AG09309 (cell line): ENCODE measurements around the gene TBC1D4.

ENCODE experiments used
- DNase-seq: peaks from one replicate; pipeline ENCODE4 v3.0.0-alpha.2; 2010; ENCODE audit warnings: low read depth
- H3K4me3 ChIP-seq: 2 replicates; pipeline ENCODE4 v1.5.1; 2011; ENCODE audit warnings: mild to moderate bottlenecking, low read depth, low read length, moderate library complexity; ENCODE audit not compliant: control insufficient read depth
- TF ChIP-seq, protein P1 (sequence below): IDR thresholded peaks from 2 replicates; pipeline ENCODE4 v1.5.1; 2011; ENCODE audit warnings: mild to moderate bottlenecking, low read depth, low read length, inconsistent platforms; ENCODE audit not compliant: insufficient read depth, control insufficient read depth; ENCODE audit errors: missing control alignments

Gene TBC1D4

GRCh38 chr13:75422028-75422427, 59.9 kb downstream of the TBC1D4 start:
- no peak for DNase-seq
- TF ChIP-seq, protein P1, sequence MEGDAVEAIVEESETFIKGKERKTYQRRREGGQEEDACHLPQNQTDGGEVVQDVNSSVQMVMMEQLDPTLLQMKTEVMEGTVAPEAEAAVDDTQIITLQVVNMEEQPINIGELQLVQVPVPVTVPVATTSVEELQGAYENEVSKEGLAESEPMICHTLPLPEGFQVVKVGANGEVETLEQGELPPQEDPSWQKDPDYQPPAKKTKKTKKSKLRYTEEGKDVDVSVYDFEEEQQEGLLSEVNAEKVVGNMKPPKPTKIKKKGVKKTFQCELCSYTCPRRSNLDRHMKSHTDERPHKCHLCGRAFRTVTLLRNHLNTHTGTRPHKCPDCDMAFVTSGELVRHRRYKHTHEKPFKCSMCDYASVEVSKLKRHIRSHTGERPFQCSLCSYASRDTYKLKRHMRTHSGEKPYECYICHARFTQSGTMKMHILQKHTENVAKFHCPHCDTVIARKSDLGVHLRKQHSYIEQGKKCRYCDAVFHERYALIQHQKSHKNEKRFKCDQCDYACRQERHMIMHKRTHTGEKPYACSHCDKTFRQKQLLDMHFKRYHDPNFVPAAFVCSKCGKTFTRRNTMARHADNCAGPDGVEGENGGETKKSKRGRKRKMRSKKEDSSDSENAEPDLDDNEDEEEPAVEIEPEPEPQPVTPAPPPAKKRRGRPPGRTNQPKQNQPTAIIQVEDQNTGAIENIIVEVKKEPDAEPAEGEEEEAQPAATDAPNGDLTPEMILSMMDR = no peak
- no peak overlapping the region for H3K4me3 ChIP-seq

GRCh38 chr13:75421133-75421532, 60.8 kb downstream of the TBC1D4 start:
- H3K4me3 ChIP-seq = no peak overlapping the region
- DNase-seq = no peak
- TF ChIP-seq, protein P1 = no peak

DNA sequence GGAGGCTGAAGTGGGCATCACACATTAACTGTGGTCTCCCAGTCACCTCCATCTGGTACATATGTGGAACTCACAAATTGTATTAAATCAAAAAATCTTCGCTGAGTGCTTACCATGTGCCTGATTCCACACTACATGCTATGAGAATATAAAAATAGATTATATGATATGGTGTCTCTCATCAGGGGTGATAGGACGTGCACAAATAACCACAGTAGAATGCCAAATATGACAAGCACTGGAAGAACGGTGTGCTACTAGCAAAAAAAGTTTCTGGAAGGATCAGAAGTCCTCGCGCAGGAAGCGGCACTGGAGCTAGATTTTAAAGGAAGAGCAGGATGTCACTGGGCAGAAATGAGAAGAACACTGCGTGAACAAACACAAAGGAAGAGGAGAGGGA, 62.3 kb downstream of the TBC1D4 start:
- TF ChIP-seq, protein P1 = no peak
- DNase-seq = no peak
- no peak overlapping the region for H3K4me3 ChIP-seq

DNA sequence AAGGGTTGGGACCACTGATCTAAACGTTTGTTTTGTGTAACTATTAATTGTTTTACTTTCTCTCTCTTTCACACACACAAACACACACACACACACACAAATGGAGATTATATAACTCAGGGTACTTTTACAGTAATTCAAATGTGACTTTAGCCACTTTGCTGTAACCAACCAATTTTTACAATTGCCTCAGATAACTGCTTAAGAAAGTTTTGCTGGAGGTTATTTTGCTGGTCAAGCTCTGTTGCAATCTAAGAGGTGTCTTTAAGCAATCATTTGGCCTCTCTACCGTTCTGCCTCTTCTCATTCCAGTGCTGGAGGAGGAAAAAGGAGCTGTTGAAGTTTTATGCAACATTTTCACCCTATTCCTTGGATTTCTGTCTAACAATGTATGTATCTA, 63.0 kb downstream of the TBC1D4 start:
- H3K4me3 ChIP-seq = no peak overlapping the region
- TF ChIP-seq, protein P1 = no peak
- peak; percentile 14 for DNase-seq

DNA sequence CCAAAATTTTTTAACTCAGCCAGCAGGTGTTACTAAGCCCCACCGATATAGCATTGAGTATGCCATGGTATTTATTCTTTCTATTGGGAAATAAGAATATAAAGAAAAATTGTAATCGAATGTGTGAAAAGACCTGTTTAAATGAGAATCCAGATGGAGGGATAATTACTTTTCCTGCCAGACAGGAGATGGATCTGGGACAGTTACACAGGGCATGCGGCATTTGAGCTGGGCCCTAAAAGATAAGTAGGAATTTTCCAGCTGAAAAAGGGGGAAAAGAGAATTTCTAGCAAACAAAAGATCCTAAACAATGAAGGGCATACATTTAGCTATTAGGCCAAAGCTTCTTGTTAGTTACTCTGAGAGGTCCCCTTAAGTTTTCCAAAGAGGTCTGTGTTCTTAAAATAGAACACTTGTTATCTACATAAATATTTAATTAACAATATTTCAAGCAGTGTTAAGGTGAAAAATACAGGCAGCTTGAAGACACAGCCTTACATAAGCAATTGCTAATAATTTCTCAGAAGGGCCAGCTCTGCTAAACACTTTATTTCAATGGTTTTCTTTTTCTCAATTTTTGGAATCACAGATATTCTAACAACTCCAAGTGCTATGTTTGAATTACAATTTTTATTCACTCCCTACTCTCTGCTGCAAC, 63.7 kb downstream of the TBC1D4 start:
- H3K4me3 ChIP-seq = no peak overlapping the region
- TF ChIP-seq, protein P1 = no peak
- DNase-seq = no peak

GRCh38 chr13:75417656-75418055, 64.3 kb downstream of the TBC1D4 start:
- DNase-seq = no peak
- TF ChIP-seq, protein P1 = no peak
- no peak overlapping the region for H3K4me3 ChIP-seq

- DNase-seq = no peak
- H3K4me3 ChIP-seq = no peak overlapping the region
- TF ChIP-seq, protein P1 = no peak
These were observed 65.0 kb downstream of the TBC1D4 start for GRCh38 chr13:75417012-75417384.
